GDM1 (cell line): Measurements from ENCODE around the gene KIF1A.

Source experiments
- DNase-seq: peaks from one replicate; lab custom pipeline; 2025; lab: John Stamatoyannopoulos, UW

Gene KIF1A

DNA sequence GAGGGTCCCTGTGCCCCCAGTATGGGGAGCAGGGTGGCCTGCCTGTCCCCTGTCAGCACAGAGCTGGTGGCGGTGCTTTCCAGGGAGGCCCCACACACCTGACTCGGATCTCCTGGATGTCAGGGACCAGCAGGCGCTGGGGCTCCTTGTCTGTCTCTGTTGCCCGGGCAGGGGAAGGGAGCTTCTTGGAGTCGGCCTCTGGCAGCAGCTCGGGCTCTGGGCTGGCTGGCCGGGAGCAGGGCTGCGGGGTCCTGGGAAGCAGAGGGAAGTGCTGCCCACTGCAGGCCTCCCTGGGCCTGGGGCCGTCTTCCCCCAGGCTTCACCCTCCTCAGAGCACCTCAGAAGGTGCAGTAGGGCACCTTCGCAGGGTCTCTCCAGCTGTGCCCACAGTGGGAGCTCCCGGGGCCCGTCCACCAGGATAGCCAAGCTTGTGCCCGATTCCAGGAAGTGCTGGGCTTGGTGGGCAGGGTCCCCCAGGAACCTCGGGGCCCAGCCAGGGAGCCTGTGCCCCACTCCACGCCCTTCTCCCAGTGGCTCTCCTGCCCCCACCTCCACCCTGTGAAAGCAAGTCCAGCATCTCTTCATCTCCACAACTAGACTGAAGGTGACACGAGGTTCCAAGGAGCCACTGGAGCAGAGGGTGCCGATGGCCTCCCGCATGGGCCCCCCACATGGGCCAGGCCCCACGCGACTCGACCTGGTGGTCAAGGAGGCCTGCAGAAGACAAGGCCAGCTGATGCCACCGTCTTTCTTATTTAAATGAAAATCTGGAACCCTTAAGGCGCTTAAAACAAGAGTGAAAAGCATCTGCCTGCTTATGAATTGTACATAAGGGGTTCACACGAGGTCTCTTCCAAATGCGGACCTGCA is 100.1 kb downstream of the KIF1A start:
- DNase-seq: no peak

DNA sequence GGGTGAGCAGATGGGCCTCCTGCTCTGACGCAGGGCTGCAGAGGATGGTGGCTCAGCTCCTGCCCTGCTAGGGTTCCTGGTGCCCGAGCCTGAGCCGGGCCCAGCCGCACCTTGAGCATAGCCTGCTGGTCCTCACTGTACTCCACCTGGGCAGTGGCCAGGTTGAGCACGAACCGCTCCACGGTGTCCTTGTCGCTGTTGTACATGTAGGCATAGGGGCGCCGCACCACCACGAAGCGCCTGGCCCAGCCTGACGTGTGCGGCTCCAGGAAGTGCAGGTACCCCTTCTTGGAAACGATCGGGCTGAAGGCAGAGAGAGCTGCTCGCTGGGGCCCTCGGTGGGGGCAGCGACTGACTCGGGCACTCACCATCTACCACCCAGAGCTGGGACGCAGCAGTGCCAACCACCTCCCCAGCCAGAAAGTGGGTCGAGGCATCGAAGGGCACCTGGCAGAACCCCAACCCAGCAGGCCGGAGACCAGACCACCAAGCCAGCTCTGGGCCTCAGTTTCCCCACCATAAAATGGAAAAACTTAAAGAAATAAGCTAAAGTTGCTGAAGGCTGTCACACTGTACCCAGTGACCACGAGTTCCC is 101.0 kb downstream of the KIF1A start:
- no peak for DNase-seq

DNA sequence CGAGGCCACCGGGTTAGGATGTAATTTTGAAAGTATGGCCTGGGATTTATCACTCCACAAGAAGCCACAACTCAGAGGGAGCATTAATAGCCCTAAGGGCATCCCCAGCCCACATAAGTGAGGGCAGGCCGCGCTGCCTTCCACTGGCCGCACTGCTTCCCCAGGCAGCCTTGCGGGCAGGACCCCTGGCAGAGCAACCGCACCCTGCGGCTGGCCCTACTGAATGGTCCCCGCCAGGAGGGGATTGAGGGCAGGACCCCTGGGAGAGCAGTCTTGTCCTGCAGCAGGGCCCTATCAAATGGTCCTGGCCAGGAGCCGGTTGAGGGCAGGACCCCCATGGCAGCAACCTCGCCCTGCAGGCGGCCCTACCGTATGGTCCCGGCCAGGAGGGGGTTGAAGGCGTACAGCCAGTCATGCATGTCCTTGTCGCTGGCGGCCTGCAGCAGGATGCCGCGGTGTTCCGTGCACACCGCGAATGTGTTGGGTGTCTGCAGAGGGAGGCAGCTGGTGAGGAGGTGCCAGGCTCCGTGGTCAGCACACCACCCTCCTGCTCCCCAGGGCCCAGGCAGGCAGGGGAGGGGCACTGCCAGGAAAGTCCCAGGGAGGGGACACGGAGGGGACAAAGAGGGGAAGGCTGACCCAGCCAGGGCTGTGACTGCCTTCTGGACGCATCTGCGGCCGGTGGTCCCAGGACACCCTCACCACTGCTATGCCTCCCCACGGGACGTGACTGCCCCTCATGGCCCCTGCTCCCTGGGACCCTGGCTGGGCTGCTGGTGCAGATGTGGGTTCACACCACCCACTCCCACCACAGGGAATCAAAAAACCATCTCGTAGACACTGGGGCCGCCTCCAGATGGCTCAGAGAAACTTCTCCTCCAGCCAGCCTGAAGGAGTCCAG is 102.1 kb downstream of the KIF1A start:
- no peak for DNase-seq

DNA sequence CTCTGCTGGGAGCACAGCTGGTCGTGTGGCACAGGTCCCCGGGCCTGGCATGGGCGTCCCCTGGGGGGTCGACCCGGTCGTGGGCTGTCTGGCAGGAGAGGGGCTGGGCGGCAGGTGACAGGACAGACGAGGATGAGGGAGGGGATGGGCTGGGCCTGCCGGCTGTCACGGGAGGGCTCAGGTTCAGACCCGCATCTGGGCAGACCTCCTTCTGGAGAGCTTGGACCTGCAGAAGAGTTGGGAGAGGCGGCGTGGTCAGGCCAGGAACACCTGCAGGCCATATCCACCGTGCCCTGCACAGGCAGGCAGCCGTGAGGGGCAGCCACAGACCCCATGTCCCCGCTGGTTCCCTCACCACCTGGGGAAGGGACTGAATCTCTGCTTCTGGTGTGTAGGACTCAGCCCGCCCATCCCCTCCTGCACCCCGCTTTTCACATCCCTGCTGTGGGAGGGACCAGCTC is 102.8 kb downstream of the KIF1A start:
- no peak for DNase-seq

DNA sequence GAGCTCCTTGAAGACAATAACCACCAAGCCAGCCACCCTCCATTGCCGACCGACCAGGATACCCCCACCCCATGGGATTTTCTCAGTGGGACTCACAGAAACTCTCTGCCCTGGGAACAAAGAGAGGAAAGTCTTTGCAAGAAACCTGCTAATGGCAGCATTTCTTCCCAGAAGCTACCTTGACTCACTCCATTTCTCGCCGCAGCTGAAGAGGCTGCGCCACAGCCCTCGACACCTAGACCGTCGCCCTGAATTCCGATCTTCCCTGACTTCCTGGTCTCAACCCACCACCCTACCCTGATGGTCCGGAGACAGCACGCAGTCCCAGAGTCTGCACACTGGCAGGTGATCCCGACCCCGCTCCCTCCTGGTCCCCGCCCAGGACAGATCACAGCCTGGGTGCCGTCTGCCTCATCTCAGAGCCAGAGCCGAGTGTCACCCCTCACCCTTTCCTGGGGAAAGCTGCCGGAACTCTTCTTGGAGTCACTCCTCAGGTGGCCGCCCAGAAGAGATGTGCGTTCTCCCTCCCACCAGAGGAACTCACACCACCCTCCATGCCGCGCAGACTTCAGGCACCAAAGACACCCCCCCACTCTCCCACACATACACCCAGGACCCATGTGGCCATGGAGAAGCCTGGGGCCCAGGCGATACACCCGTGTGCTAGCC is 103.8 kb downstream of the KIF1A start:
- DNase-seq: no peak

DNA sequence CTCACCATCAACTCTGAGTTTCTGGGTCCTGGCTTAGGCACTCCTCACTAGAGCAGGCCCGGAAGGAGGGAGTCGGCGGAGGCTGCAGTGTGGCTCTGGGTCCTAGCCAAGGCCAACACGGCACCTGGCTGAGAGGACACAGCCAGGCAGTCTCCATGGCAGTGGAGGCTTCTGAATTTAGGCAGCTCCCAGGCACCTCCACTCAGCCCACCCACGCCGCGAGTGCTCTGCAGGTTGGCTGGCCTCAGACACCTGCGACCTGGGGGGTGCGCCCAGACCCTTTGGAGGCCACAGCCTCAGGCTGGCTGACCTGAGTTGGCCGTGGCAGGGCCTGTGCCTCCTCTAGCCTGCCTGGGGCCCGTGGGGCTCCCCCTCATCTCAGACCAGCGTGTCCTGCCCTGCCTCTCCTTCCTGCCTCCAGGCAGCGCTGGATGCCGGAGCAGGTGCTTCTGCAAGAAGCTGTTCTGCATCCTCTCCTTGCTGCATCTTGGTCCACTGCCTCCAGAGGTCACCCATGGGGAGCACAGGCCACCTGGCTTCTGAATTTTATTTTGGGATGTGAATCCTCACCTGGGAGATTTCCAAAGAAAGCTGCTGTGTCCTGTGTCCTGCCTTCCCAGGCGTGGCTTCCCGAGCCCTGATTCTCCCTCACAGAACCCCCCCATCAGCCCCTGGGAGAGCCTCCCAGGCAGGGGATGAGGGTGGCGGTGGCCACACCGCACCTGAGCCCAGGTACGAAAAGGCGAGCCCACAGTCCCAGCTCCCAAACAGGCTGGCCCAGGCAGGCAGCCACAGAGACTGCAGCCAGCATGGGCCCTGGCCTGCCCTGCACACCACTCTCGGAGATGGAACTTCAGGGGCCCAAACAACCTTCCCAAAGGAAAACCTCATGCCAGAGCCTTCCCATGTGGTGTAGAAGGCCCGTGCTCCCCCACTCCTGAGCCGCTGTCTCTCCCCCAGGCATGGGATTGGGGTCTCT is 105.0 kb downstream of the KIF1A start:
- DNase-seq: no peak

DNA sequence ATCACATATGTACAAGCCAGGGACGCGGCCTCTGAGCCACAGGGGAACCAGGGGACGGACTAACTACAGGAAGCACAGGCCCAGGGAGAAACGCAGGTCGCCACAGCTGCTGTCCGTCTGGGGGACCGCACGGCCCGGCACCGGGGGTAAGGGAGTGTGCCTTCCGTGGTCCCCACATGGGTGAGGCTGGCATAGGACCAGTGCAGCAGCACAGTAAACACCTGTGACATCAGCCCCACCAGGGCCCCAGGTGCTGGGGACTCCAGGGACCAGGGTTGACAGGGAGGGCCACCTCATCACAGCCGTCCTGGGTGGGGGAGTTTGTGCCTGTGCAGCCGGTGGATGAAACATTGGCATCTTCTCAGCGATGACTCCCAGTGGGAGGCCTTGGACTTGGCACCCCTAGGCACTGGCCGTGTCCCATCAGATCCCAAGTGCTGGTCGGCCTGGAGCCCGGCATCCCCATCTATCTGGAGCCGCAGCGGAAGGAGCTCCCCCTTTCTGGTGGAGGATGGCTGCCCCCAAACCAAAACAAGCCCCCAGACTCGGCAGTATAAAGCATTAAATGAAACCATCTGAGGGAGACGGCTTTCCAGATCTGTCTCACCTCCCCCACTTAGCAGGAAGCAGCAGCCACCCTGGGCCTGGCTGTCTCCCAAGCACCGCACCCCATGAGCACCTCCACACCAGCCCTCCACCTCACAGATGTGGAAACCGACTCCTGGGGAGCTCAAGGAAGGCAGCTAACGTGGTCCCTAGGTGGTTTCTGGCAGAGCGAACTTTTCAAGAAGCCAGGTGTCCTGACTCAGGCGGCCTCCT is 105.9 kb downstream of the KIF1A start:
- DNase-seq: no peak

DNA sequence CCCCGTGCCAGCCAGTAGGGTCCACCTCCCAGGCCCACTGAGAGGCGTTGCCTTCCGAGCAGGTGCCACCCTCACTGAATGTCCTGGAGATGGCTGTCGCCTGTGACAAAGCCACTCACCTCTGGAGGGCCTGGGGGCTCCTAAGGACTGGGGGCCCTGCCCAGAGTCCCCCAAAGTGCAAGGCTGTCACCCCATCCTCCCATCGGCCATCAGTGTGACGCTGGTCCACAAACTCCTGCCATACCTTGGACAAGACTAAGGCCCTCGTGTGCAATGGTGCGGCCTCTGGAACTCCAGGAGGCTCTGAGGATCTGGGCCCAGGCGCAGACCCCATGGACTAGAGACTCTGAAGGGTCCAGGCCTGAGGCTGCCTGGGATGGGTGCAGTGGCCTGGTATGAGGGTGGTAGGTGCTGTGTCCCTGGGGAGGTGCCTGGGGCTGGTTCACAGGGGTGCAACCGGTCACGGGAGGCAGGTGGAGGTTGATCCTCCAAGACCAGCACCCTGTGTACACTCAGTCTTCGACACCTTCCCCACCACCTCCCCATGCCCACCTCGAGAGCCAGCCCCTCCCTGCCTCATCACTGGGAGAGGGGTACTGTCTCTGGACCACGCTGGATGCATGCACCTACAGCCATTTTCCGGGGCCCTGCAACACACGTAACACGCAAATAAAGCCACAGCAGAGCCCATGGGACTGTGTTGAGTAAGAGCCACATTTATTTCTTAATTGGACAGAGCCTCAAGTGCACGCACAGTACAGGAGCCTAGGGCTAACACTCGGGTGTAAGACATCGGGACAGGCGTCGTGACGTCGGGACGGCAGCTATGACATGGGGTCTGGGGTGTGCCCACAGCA is 106.7 kb downstream of the KIF1A start:
- no peak for DNase-seq

DNA sequence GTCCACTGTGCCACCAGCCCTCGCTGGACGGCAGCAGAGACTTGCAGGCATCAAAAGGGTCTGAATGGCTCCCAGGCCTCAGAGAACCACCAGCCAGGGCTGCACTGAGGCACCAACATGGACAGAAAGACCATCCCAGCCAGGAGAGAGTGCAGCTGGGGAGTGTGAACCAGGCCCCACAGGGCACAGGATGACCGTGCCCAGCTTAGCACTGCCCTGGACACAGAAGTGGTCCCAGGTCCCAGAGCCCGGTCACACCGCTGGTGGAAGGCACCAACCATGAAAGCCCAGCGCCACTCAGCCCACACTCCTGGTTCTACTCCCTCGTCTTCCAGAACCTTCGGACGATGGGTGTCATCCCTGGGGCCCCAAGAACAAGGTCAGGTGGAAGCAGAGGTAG is 107.9 kb downstream of the KIF1A start:
- DNase-seq: no peak

DNA sequence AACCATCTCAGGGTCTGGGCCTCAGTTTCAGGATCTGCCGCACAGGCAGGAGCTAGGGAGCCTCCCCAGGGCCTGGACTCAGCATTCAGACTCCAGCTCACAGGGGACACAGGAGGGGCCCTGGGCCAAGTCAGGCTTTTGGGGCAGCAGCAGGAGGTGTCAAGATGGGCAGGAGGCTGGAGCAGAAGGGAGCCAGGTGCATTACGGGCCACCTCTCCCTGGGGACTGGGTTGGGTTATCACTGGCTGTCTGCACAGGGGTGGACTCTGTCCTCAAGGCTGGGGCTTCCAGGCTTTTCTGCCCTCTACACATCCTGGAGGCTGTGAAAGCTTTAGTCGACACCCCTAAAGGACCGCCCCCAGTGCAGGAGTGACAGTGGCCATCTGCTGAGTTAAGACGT is 108.3 kb downstream of the KIF1A start:
- DNase-seq: no peak

DNA sequence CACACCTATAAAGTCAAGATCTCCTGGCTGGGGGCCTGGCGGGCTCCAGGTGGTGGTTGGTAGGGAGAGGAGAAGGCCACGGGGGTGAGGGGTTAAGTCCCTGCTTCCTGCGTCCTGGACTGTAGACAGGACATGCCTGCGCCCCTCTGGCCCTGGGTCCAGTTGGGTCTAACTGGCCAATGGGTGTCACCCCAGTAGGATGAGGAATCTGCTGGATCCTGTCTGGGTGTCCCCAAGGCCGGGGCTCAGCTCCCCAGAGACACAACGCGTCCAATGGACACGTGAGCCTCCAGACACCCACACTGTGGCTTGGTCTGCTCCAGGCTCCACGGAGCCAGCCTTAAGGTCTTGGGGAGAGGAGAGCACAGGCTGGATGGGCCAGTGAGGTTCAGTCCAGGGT is 108.7 kb downstream of the KIF1A start:
- no peak for DNase-seq

DNA sequence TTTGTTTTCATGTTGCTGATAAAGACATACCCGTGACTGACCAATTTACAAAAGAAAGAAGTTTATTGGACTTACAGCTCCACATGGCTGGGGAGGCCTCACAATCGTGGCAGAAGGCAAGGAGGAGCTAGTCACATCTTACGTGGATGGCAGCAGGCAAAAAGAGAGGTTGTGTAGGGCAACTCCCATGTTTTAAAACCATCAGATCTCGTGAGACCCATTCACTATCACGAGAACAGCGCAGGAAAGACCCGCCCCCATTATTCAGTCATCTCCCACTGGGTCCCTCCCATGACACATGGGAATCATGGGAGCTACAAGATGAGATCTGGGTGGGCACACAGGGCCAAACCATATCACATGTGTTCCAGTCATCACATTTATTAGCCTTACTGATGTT is 111.6 kb downstream of the KIF1A start:
- DNase-seq: no peak

DNA sequence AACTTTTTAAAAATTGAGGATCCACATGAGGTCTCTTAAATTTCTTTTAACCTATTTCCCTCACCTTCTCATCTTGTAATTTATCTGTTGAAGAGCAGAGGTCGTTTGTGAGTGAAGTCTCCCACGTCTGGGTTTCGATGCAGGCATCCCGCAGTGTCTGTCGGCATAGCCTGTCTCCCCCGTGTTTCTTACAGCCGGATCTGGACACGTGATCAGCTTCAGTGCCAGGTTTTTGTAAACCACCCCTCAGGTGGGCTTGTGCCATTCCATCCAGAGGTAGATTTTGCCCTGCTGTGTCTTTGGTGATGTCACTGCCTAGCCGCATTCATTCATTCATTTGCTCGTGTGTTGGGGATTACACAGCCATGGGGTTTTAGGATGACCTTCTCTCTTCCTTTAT is 112.2 kb downstream of the KIF1A start:
- no peak for DNase-seq

DNA sequence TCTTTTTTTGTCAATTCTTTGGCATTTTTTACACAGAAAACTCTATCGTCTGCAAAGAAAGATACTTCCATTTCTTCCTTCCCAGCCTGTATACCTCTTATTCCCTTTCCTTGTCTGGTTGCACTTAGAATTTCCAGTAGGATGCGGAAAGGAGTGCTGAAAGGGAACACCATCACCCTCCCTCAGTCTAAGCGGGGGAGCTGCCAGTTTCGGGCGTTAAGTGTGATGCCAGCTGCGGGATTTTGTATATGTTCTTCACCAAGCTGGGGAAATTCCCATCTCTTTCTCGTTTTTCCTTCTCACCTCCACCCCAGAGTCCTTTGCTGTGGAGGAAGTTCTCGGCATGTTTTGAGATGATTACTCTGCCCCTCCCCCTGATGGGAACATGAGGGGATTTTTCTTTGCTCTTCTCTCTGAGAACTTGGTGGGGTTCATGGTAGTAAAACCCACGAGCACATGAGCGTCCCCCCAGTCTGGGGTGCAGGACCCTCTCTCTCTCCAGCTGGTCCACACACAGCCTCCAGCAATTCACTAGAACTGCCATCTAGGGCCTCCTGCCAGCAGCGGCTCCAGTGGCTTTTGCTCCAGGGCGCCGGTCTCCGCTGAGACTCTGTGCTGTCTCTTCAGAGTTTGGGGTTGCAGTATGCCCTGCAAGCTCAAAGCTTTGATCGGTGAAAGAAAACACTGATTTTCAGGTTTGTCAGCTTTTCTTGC is 112.8 kb downstream of the KIF1A start:
- DNase-seq: no peak

DNA sequence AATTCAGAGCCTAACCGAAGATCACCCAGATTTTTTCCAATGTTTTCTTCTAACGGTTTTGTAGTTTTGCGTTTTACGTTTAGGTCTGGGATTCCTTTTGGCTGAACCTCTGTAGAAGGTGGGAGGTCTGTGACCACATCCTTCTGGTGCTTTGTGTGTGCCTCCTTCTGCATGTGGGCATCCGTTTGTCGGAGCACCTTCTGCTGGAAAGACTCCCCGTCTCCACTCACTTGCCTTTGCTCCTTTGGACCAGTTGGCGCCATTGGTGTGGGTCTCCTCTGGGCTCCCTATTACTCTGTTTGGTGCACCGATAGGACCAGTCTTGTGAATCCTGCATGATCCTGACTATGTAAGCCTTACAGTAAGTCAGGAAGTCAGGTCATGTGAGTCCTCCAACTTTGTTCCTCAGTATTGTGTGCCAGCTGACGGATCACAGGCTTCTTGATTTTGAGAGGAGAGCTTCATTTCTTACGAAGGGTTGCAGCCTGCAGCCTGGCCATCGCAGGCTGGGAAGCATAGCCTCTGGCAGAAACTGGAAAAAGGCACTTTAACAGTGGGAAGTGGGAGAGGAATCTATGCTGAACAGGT is 114.7 kb downstream of the KIF1A start:
- DNase-seq: peak; percentile 35

DNA sequence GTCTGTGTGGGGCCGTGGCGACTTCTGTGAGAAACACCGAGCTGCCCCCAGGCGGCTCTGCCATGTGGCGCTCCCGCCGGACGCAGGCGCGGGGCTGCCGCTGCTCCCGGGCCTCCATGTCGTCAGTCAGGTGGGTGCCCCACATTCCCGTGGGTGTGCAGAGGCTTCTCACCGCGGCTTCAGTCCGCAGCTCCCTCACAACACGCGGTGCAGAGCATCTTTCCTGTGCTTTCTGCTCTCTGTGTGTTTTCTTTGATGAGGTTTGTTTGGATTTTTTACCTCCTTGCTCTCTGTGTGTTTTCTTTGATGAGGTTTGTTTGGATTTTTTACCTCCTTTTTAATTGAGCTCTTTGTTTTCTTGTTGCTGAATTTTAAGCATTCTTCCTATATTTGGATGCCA is 115.4 kb downstream of the KIF1A start:
- no peak for DNase-seq

DNA sequence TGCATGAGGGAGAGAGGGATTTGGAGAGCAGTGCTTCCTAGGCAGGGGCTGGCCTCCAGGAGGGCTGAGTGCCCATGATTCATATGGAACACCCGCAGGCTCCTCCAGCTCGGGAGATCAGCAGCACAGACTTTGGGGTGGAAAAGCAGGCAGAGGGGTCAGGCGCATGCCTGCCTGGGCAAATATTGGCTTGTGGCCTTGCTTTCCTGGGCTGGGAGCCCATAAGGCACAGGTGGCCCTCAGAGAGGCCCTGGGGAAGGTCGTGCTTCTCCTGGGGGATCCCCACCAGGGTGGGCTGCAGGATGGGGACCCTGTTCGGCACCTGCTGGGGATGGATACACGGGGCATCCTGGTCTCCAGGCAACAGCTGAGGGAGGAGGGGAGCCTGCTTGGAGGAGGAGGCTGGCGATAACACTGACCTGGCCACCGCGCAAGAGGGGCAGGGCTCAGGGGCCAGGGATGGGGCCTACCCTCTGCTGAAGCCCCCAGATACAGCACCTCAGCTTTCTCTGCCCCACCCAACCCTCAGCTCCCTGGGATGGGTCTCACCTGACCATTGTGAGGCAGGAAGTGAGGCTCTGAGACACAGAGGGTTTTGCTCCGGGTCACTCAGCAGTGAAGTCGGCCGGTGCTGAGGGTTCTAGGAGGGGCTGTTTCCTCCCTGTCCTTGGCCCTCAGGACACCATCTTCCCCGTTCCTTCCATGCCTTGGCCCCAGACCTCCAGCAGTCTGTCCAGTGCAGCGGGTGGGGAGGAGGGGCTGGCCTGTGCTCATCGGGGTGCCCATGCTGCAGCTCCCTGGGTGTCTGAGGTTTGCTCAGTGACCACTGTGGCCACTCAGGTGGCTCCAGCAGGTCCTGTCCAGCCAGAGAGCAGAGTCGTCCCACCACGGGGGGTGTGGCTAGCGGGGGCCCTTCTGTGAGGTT is 116.3 kb downstream of the KIF1A start:
- DNase-seq: no peak
